ENCODE results near the gene PADI4.

The PADI4 gene

DNA sequence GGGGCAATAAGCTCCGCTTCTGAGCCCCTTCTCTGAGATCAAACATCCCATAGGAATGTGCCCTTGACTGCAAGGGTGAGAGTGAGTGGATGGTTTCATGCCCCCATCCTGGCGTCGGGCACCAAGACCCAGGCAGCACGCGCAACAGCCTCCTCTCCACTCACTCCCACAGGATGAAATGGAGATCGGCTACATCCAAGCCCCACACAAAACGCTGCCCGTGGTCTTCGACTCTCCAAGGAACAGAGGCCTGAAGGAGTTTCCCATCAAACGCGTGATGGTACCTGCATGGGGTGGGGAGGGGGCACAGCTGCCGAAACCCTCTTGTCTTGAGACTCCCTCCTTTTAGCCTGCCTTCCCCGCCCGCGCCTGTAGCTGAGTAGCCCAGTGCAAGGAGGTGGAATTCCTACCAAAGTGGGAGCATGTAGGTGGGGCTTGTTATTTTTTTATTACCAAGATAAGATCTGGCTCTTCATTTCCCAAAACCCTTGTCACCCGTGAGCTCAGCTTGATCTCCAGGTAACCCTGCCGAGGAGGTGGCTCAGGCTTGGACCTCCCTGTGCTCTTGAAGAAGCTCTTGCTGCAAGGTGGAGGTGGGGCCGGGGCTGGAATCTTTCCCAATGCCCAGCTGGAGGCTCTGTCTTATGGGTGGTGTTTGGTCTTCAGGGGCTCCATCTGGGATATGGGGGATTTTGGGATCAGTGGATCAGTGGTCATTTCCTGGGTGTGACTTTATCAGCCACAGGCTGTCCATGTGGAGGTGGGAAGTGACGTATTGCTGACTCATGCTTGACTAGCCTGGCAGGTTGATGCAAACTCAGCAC lies 40.0 kb downstream of the PADI4 start:
- no peak for DNase-seq (ENCODE audit: low read depth in 2 of 2, low spot score in 1 of 2)

DNA sequence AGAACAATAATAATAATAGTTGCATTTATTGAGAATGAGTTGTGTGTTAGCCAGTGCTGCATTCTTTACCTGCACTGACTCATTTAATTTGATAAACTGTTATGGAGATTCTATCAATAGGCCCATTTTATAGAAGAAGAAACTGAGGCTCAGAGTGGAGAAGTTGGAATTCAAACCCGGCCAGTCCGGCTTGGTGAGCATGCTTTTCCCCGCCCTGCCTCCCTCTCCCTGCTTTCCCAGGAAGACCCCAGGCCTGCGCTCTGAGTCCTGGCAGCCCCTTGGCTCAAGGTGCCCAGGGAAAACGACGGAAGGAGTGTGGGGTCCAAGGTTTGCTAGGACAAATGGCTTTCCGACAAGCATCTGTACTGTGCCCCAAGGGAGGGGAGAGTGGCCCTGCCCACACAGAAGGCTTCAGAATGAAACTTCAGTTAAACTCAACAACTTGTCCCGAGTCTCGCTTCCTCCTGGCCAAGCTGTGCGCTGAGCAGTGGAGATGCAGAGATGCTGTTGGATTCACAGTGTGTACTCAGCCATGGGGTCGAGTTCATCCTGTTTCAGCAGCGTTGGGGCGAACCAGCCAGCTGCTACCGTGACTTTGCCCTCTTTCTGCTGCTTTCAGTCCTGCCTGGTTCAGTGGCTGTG lies 40.7 kb downstream of the PADI4 start:
- no peak for DNase-seq (ENCODE audit: low read depth in 2 of 2, low spot score in 1 of 2)

- no peak for DNase-seq (ENCODE audit: low read depth in 2 of 2, low spot score in 1 of 2)
Measured at GRCh38 chr1:17350083-17350482, 42.1 kb downstream of the PADI4 start.

DNA sequence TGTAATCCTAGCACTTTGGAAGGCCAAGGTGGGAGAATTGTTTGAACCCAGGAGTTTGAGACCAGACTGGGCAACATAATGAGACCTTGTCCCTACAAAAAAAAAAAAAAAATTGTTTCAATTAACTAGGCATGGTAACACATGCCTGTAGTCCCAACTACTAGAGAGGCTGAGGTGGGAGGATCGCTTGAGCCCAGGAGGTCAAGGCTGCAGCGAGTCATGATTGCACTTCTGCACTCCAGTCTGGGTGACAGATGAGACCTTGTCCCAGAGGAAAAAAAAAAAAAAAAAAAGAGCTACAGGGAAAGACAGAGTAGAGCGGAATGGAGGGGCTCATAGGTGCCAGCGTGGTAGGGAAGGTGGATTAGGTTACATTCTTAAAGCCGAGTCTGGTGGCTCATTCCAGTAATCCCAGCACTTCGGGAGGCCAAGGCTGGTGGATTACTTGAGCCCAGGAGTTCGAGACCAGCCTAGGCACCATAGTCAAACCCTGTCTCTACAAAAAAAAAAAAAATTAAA lies 43.0 kb downstream of the PADI4 start:
- no peak for DNase-seq (ENCODE audit: low read depth in 2 of 2, low spot score in 1 of 2)

GRCh38 chr1:17351598-17352324 lies 43.8 kb downstream of the PADI4 start:
- DNase-seq (ENCODE audit: low read depth in 2 of 2, low spot score in 1 of 2): no peak

- DNase-seq (ENCODE audit: low read depth in 2 of 2, low spot score in 1 of 2): no peak
Measured at GRCh38 chr1:17352419-17352909, 44.5 kb downstream of the PADI4 start.

DNA sequence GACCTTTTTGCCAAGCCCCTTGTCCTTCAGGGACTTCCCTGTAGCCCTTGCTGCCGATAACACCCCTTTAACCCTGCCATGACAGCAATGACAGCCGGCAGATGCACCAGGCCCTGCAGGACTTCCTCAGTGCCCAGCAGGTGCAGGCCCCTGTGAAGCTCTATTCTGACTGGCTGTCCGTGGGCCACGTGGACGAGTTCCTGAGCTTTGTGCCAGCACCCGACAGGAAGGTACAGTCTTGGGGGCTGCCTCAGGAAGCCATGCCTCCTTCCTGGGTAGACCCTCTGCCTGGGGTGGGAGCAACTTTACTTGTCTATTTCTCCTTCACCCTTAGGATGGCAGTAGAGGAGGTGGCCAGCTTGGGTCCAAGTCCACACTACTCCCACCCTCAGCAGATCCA lies 47.9 kb downstream of the PADI4 start:
- no peak for DNase-seq (ENCODE audit: low read depth in 2 of 2, low spot score in 1 of 2)

GRCh38 chr1:17356387-17357026 lies 48.5 kb downstream of the PADI4 start:
- no peak for DNase-seq (ENCODE audit: low read depth in 2 of 2, low spot score in 1 of 2)

- no peak for DNase-seq (ENCODE audit: low read depth in 2 of 2, low spot score in 1 of 2)
Measured at GRCh38 chr1:17358557-17358956, 50.6 kb downstream of the PADI4 start.

DNA sequence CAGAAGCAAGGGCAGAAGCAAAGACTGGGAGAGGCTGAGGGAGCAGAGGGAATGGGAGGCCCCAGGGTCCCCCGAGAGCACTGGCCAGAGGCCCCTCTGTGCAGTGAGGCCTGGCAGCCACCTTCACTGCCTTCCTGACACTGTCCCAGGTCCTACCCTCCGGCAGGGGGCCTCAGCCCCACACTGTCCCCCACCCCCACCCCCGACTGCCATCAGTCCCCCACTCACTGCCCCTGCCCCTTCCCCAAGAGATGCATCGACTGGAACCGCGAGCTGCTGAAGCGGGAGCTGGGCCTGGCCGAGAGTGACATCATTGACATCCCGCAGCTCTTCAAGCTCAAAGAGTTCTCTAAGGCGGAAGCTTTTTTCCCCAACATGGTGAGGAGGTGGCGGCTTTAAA lies 51.0 kb downstream of the PADI4 start:
- DNase-seq (ENCODE audit: low read depth in 2 of 2, low spot score in 1 of 2): no peak

DNA sequence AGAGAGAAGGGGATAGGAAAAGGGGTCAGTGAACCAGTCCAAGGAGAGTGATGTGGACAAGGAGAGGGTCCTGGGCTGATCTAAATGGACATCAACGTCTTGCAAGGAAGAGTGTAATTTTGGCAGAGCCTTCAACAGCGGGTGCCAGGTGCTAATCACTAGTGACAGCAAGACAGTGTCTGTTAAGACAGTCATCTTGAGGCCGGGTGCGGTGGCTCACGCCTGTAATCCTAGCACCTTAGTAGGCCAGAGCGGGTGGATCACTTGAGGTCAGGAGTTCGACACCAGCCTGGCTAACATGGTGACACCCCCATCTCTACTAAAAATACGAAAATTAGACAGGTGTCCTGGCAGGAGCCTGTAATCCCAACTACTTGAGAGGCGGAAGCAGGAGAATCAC lies 51.8 kb downstream of the PADI4 start:
- DNase-seq (ENCODE audit: low read depth in 2 of 2, low spot score in 1 of 2): no peak

DNA sequence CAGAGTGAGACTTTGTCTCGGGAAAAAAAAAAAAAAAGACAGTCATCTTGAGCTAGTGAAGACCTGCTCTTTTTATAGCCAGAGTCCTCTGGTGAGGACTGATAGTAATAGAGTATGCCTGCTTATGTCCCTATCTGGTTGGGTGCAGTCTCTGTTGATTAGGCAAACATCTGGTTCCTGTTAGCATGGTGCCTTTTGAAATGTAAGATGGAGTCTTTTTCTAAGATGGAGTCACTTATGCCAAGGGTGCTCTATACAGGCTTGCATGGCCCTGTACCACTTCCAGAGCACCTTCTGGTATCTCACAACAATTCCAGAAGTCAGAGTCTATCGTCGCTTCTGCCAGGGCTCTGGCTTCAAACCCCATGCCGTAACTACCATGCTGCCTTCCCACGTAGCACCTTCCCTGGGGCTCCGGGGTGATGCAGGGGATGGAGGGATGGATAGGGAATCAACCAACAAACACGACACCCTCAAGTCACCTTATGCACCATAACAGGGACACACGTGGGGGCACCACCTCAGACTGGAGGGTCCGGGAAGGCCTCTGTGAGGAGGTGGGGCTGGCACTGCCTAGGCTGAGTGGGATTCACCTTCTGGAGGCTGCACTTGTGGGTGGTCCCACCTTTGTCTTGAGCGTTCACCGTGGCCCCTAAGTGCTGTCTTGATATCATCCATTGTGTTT lies 52.4 kb downstream of the PADI4 start:
- DNase-seq (ENCODE audit: low read depth in 2 of 2, low spot score in 1 of 2): no peak

DNA sequence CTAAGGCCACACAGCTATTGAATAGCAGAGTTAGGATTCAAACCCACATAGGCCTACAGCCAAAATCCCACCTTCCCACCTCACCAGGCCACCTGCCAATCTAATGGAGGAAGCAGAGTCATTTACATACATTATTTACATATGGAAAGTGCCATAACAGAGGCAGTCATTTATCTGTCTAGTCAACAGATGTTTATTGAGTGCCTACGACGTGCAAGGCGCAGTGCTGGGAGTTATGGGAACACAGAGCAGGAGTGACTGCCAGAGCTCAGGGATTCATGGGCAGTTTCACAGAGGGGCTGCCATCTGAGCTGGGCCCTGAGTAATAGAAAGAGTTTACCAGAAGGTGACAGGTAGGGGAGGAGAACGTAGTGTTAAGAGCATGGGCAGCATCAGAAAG lies 53.7 kb downstream of the PADI4 start:
- DNase-seq (ENCODE audit: low read depth in 2 of 2, low spot score in 1 of 2): no peak

- no peak for DNase-seq (ENCODE audit: low read depth in 2 of 2, low spot score in 1 of 2)
Measured at GRCh38 chr1:17363351-17363750, 55.4 kb downstream of the PADI4 start.

DNA sequence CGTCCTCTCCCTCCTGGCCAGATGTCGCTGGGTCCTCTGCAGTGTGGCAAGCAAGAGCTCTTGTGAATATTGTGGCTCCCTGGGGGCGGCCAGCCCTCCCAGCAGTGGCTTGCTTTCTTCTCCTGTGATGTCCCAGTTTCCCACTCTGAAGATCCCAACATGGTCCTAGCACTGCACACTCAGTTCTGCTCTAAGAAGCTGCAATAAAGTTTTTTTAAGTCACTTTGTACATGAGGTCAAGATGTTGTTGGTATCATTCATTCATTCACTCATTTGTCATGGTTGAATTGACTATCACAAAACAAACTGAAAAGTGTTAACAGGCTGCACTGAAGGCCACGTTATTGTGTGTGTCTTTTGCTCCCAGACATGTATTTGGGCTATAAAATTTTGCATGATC lies 55.8 kb downstream of the PADI4 start:
- DNase-seq (ENCODE audit: low read depth in 2 of 2, low spot score in 1 of 2): no peak

DNA sequence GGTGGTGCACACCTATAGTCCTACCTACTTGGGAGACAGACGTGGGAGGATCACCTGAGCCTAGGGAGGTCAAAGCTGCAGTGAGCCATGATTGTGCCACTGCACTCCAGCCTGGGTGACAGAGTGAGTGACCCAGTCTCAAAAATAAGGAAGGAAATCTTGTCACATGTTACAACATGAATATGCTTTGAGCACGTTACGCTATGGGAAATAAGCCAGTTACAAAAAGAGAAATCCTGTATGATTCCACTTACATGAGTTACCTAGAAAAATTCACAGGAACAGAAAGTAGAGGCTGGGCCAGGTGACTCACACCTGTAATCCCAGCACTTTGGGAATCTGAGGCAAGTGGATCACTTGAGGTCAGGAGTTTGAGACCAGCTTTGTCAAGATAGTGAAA lies 57.3 kb downstream of the PADI4 start:
- no peak for DNase-seq (ENCODE audit: low read depth in 2 of 2, low spot score in 1 of 2)

DNA sequence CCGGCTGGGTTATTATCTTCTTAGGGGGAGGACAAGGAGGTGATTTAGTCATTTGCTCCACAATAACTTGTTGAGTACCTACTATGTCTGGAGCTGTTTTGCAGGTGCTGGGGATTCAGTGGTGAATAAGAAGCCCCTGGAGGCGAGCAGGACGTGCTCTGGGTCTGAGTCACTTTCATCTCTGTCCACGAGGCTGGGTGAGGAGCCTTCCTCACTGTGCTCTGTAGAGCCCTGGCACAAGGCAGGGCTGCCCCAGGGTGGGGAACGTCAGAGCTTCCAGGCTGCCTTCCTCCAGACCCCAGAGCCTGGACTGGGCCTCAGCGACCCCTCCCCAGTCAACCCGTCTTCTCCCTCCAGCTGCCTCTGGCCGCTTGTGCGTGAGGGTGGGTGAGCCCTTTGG lies 61.5 kb downstream of the PADI4 start:
- DNase-seq (ENCODE audit: low read depth in 2 of 2, low spot score in 1 of 2): no peak

DNA sequence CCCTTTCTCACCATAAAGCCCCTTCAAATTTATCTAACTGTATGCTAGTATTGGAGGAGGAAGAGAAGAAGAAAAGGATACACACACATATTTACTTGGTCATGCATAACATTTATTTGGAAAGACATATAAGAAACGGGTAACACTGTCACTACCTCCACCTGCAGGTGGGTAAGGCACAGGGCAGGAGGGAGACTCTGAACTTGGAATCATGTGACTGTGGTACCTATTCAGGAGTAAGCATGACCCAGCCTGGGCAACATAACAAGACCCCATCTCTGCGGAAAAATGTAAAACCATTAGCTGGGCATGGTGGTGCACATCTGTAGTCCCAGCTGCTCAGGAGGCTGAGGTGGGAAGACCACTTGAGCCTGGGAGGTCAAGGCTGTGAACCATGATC lies 62.6 kb downstream of the PADI4 start:
- no peak for DNase-seq (ENCODE audit: low read depth in 2 of 2, low spot score in 1 of 2)

DNA sequence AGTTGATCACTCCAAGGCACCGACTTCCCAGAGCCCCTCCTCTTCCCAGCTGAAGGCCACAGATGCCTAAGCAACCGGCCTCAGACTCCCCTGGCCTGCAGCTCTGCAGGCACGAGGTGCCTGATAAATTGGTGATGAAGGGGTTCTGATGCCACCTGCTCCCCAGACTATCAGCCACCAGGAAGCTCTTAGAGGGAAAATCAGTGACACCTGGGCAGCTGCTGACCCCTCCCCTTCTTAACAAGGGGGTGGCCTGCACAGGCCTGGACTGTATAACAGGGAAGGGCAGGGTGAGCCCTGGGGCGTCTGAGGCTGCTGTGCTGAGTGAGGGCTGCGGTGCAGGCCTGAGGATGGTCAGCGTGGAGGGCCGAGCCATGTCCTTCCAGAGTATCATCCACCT lies 63.9 kb downstream of the PADI4 start, which contains the start of gene PADI6:
Gene PADI6 (plus strand): TSS at position 301 of the 400 bp plus-strand sequence. CDS start 50 bp downstream, at position 351.
- no peak for DNase-seq (ENCODE audit: low read depth in 2 of 2, low spot score in 1 of 2)

- no peak for DNase-seq (ENCODE audit: low read depth in 2 of 2, low spot score in 1 of 2)
Measured at GRCh38 chr1:17372955-17373354, 65.0 kb downstream of the PADI4 start.

DNA sequence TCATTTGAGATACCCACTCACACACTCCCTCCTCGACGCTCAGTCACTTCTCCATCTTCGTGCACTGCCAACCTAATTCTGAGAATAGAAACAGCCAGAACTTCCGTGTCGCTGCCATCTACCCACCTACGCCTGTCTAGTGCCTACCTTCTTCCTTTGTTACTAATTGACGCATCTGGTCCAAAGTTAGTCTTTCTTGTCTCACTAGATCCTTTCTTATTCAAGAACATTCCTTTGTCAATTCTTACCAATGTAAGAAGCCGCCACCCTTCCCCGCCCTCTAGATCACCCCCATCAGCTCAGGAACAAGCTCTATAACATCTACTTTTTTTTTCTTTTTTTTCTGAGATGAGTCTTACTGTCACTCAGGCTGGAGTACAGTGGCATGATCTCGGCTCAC lies 67.7 kb downstream of the PADI4 start:
- DNase-seq (ENCODE audit: low read depth in 2 of 2, low spot score in 1 of 2): no peak

All from stimulated activated CD8-positive, alpha-beta memory T cell treated with anti-CD3 and anti-CD28 coated beads, Interleukin-4, amount 100 ng/mL, for 1 hour (primary cell).